ENCODE data around the gene AMH. TPM values are rescaled to one million over a fixed set of nuclear protein-coding genes. Genes with fewer than 3 reads are reported as not detected.

AMH gene
- polyA plus RNA-seq, 1 donor (not counting 4 experiments of a cell fraction or from before 2014, with no cell fraction given): 0.07 TPM

- Histone ChIP-seq H3K4me3 (ENCODE audit: control insufficient read depth in 2 of 3, extremely low read depth in 1 of 3, insufficient read depth in 2 of 3, low read depth in 1 of 3, low read length in 3 of 3) (no peak overlapping the region), H3K9me3 (ENCODE audit: control insufficient read depth, low read depth, low read length) (no peaks in the 10 kb centered on the region), H2AFZ (ENCODE audit: control insufficient read depth, low read length) (no peak overlapping the region), H3K79me2 (ENCODE audit: control insufficient read depth, insufficient read depth, low read length) (peaks cover 18% of the 10 kb centered on the region), H3K27me3 (ENCODE audit: control insufficient read depth, extremely low read depth, insufficient read depth, low read length) (no peaks in the 10 kb centered on the region), H3K9ac (ENCODE audit: control insufficient read depth, extremely low read depth, insufficient read depth, low read length) (no peak overlapping the region), H3K4me2 (ENCODE audit: control insufficient read depth, extremely low read depth, insufficient read depth, low read depth, low read length) (no peak overlapping the region), H4K20me1 (ENCODE audit: control insufficient read depth, extremely low read depth, insufficient read depth, low read length) (peaks cover 15% of the 10 kb centered on the region), H3K4me1 (ENCODE audit: control insufficient read depth, extremely low read depth, insufficient read depth, low read length) (peaks cover 10% of the 10 kb centered on the region), H3K9me1 (ENCODE audit: control insufficient read depth, extremely low read depth, insufficient read depth, low read length) (no peaks in the 10 kb centered on the region), H3K27ac (ENCODE audit: control insufficient read depth, insufficient read depth, low read length) (no peak overlapping the region), H3K36me3 (ENCODE audit: control insufficient read depth in 2 of 2, extremely low read depth in 1 of 2, insufficient read depth in 2 of 2, low read length in 2 of 2) (peaks cover 9 to 10% of the 10 kb centered on the region in 2 experiments)
- no peak for DNase-seq (ENCODE audit: low read depth, low spot score)
- no peak for FAIRE-seq
- TF ChIP-seq EZH2 (IDR thresholded peaks at IDR 0.05; ENCODE audit: low read length) (no peak), CTCF (optimal IDR thresholded peaks at IDR 0.05 in 1 of 3, IDR thresholded peaks at IDR 0.05 in 1 of 3, conservative IDR thresholded peaks at IDR 0.05 in 1 of 3; ENCODE audit: extremely low read depth in 1 of 3, insufficient read depth in 2 of 3, low read length in 3 of 3) (no peak)
- dilution Hi-C loops (cut with MboI; ENCODE audit: extremely low pct_ligation_motif_present, low sequenced_read_pairs): no loop called here
Observed at GRCh38 chr19:2277138-2277537, 28.0 kb downstream of the AMH start.

- Histone ChIP-seq H3K9me3 (ENCODE audit: control insufficient read depth, low read depth, low read length) (no peaks in the 10 kb centered on the region), H3K36me3 (ENCODE audit: control insufficient read depth in 2 of 2, extremely low read depth in 1 of 2, insufficient read depth in 2 of 2, low read length in 2 of 2) (peaks cover 7% of the 10 kb centered on the region in 2 experiments), H3K4me3 (ENCODE audit: control insufficient read depth in 2 of 3, extremely low read depth in 1 of 3, insufficient read depth in 2 of 3, low read depth in 1 of 3, low read length in 3 of 3) (no peak overlapping the region), H2AFZ (ENCODE audit: control insufficient read depth, low read length) (no peak overlapping the region), H3K27ac (ENCODE audit: control insufficient read depth, insufficient read depth, low read length) (no peak overlapping the region), H3K27me3 (ENCODE audit: control insufficient read depth, extremely low read depth, insufficient read depth, low read length) (no peaks in the 10 kb centered on the region), H3K4me1 (ENCODE audit: control insufficient read depth, extremely low read depth, insufficient read depth, low read length) (peaks cover 6% of the 10 kb centered on the region), H3K9ac (ENCODE audit: control insufficient read depth, extremely low read depth, insufficient read depth, low read length) (no peak overlapping the region), H3K9me1 (ENCODE audit: control insufficient read depth, extremely low read depth, insufficient read depth, low read length) (no peaks in the 10 kb centered on the region), H3K4me2 (ENCODE audit: control insufficient read depth, extremely low read depth, insufficient read depth, low read depth, low read length) (no peak overlapping the region), H4K20me1 (ENCODE audit: control insufficient read depth, extremely low read depth, insufficient read depth, low read length) (peaks cover 11% of the 10 kb centered on the region), H3K79me2 (ENCODE audit: control insufficient read depth, insufficient read depth, low read length) (peaks cover 6% of the 10 kb centered on the region)
- TF ChIP-seq EZH2 (IDR thresholded peaks at IDR 0.05; ENCODE audit: low read length) (no peak), CTCF (optimal IDR thresholded peaks at IDR 0.05 in 1 of 3, IDR thresholded peaks at IDR 0.05 in 1 of 3, conservative IDR thresholded peaks at IDR 0.05 in 1 of 3; ENCODE audit: extremely low read depth in 1 of 3, insufficient read depth in 2 of 3, low read length in 3 of 3) (no peak)
- no peak for FAIRE-seq
- no peak for DNase-seq (ENCODE audit: low read depth, low spot score)
- dilution Hi-C loops (cut with MboI; ENCODE audit: extremely low pct_ligation_motif_present, low sequenced_read_pairs): no loop called here
Observed at GRCh38 chr19:2278459-2279158, 29.5 kb downstream of the AMH start.

All from keratinocyte (primary cell).